H1 (cell line): ENCODE data around the gene SRPRA. TPM values are rescaled to one million over a fixed set of nuclear protein-coding genes. Genes with fewer than 3 reads are reported as not detected.

Experiments
- CTCF ChIA-PET: fragments of 300-600 bp; sonication (Branson Sonifier 250); formaldehyde crosslinking; loops from one replicate; lab custom pipeline; 2021; ENCODE audit not compliant: partially characterized antibody; lab: Charles Lee
- POLR2A ChIA-PET: fragments of 300-600 bp; sonication (Branson Sonifier 250); formaldehyde crosslinking; loops from one replicate; lab custom pipeline; 2021; ENCODE audit warnings: inconsistent platforms; ENCODE audit not compliant: partially characterized antibody; lab: Charles Lee
- DNase-seq, 2 experiments: peaks; one replicate each; pipeline versions ENCODE4 v3.0.0 to v3.0.0-alpha.2; 2010 to 2022; ENCODE audit warnings: low spot score in 2 of 2, low read depth in 1 of 2, mixed read lengths in 1 of 2
- FAIRE-seq: peaks from 2 replicates; lab custom pipeline; 2011; peaks lifted over from hg19 to GRCh38; lab: Jason Lieb, UNC
- H2AFZ ChIP-seq: 2 replicates; pipeline ENCODE4 v1.8.1; 2012; ENCODE audit warnings: low read length, inconsistent platforms
- H2AK5ac ChIP-seq: 2 replicates; pipeline ENCODE4 v1.6.1; 2013; ENCODE audit warnings: low read depth, low read length
- H2BK120ac ChIP-seq: replicated peaks from 2 replicates; pipeline ENCODE3; 2013; ENCODE audit warnings: low read depth, low read length, inconsistent platforms
- H2BK12ac ChIP-seq: 2 replicates; pipeline ENCODE4 v1.6.1; 2013; ENCODE audit warnings: low read depth, low read length
- H2BK15ac ChIP-seq: 2 replicates; pipeline ENCODE4 v1.6.1; 2013; ENCODE audit warnings: low read length
- H2BK20ac ChIP-seq: 2 replicates; pipeline ENCODE4 v1.6.1; 2013; ENCODE audit warnings: low read length
- H2BK5ac ChIP-seq: 2 replicates; pipeline ENCODE4 v1.6.1; 2013; ENCODE audit warnings: low read depth, low read length
- H3K14ac ChIP-seq: 2 replicates; pipeline ENCODE4 v1.6.1; 2013; ENCODE audit warnings: inconsistent platforms; ENCODE audit not compliant: insufficient read length
- H3K18ac ChIP-seq: 2 replicates; pipeline ENCODE4 v1.6.1; 2013; ENCODE audit warnings: low read length; ENCODE audit errors: extremely low read depth
- H3K23ac ChIP-seq: 2 replicates; pipeline ENCODE4 v1.6.1; 2013; ENCODE audit warnings: inconsistent platforms; ENCODE audit not compliant: insufficient read length
- H3K23me2 ChIP-seq: 2 replicates; pipeline ENCODE4 v1.6.1; 2013; ENCODE audit warnings: low read depth, low read length
- H3K27ac ChIP-seq: 2 replicates; pipeline ENCODE4 v1.6.1; 2011; ENCODE audit warnings: low read depth, low read length, inconsistent platforms
- H3K27me3 ChIP-seq, 4 experiments: replicated peaks in 1 of 4; 1 replicate in 1 of 4; 2 replicates in 3 of 4; pipeline versions ENCODE4 v1.6.1 to v1.8.1; 2011 to 2013; ENCODE audit warnings: low read length in 3 of 4, mild to moderate bottlenecking in 3 of 4, inconsistent platforms in 2 of 4, mixed read lengths in 2 of 4, moderate library complexity in 1 of 4; ENCODE audit not compliant: control insufficient read depth in 3 of 4, insufficient read depth in 3 of 4; ENCODE audit errors: extremely low read depth in 1 of 4
- H3K36me3 ChIP-seq, 4 experiments: 2 replicates each; pipeline versions ENCODE4 v1.6.1 to v1.8.1; 2011 to 2013; ENCODE audit warnings: mild to moderate bottlenecking in 4 of 4, low read length in 3 of 4, moderate library complexity in 2 of 4, control low read depth in 1 of 4, inconsistent platforms in 1 of 4; ENCODE audit not compliant: insufficient read depth in 4 of 4, control insufficient read depth in 2 of 4
- H3K4ac ChIP-seq: replicated peaks from 2 replicates; pipeline ENCODE3; 2013; ENCODE audit warnings: low read length, low read depth, mixed read lengths, inconsistent platforms; ENCODE audit not compliant: insufficient read length
- H3K4me1 ChIP-seq, 4 experiments: replicated peaks in 1 of 4; 1 replicate in 1 of 4; 2 replicates in 3 of 4; pipeline versions ENCODE4 v1.6.1 to v1.8.1; 2011 to 2013; ENCODE audit warnings: low read length in 3 of 4, inconsistent platforms in 2 of 4, mixed read lengths in 1 of 4; ENCODE audit not compliant: insufficient read depth in 4 of 4, control insufficient read depth in 3 of 4
- H3K4me2 ChIP-seq, 2 experiments: 2 replicates each; pipeline versions ENCODE4 v1.6.1 to v1.8.1; 2011 to 2013; ENCODE audit warnings: low read depth in 2 of 2, low read length in 2 of 2, control low read depth in 1 of 2, inconsistent platforms in 1 of 2, mild to moderate bottlenecking in 1 of 2; ENCODE audit not compliant: insufficient read depth in 1 of 2
- H3K4me3 ChIP-seq, 4 experiments: fragments of 200-600, 300-600 bp in 1 of 4; sonication (generic), shearing (Covaris generic), sonication (Bioruptor Twin) in 1 of 4; 2 replicates each; pipeline versions ENCODE4 v1.5.1 to v1.8.1; 2011 to 2016; ENCODE audit warnings: low read length in 4 of 4, low read depth in 3 of 4, control low read depth in 2 of 4, inconsistent platforms in 2 of 4, mild to moderate bottlenecking in 2 of 4, mixed read lengths in 1 of 4, moderate library complexity in 1 of 4; ENCODE audit not compliant: insufficient read depth in 2 of 4; ENCODE audit errors: extremely low read depth in 1 of 4
- H3K56ac ChIP-seq: replicated peaks from 2 replicates; pipeline ENCODE3; 2013; ENCODE audit warnings: low read depth, mild to moderate bottlenecking, mixed read lengths, low read length, inconsistent platforms; ENCODE audit not compliant: insufficient read length
- H3K79me1 ChIP-seq: 2 replicates; pipeline ENCODE4 v1.6.1; 2013; ENCODE audit warnings: low read depth, low read length, control low read depth
- H3K79me2 ChIP-seq, 2 experiments: 2 replicates each; pipeline versions ENCODE4 v1.6.1 to v1.8.1; 2012 to 2013; ENCODE audit warnings: low read length in 2 of 2, mild to moderate bottlenecking in 2 of 2, inconsistent platforms in 1 of 2; ENCODE audit not compliant: insufficient read depth in 2 of 2, control insufficient read depth in 1 of 2
- H3K9ac ChIP-seq, 4 experiments: replicated peaks in 1 of 4; 1 replicate in 1 of 4; 2 replicates in 3 of 4; pipeline versions ENCODE4 v1.6.1 to v1.8.1; 2011 to 2013; ENCODE audit warnings: low read depth in 3 of 4, low read length in 3 of 4, control low read depth in 2 of 4, mild to moderate bottlenecking in 2 of 4, moderate library complexity in 2 of 4, inconsistent platforms in 1 of 4; ENCODE audit errors: extremely low read depth in 1 of 4
- H3K9me3 ChIP-seq, 2 experiments: 2 replicates each; pipeline versions ENCODE4 v1.6.1 to v1.8.1; 2012 to 2013; ENCODE audit warnings: mild to moderate bottlenecking in 2 of 2, moderate library complexity in 2 of 2, control low read depth in 1 of 2, inconsistent platforms in 1 of 2, low read depth in 1 of 2, low read length in 1 of 2, mixed read lengths in 1 of 2; ENCODE audit not compliant: insufficient read depth in 2 of 2
- H4K20me1 ChIP-seq, 2 experiments: replicated peaks in 1 of 2; 2 replicates each; pipeline versions ENCODE3 to v1.8.1; 2011 to 2013; ENCODE audit warnings: inconsistent platforms in 2 of 2, low read length in 2 of 2, mild to moderate bottlenecking in 1 of 2; ENCODE audit not compliant: insufficient read depth in 2 of 2, control insufficient read depth in 1 of 2
- H4K5ac ChIP-seq: 2 replicates; pipeline ENCODE4 v1.6.1; 2013; ENCODE audit warnings: low read length, low read depth, mixed read lengths, inconsistent platforms; ENCODE audit not compliant: insufficient read length
- H4K8ac ChIP-seq: 2 replicates; pipeline ENCODE4 v1.8.0; 2013; ENCODE audit warnings: mild to moderate bottlenecking, moderate library complexity, low read length, inconsistent platforms; ENCODE audit not compliant: insufficient read depth; ENCODE audit errors: extremely low read depth
- H4K91ac ChIP-seq: replicated peaks from 2 replicates; pipeline ENCODE3; 2013; ENCODE audit warnings: low read length, mixed read lengths, inconsistent platforms; ENCODE audit not compliant: insufficient read length
- GABPA ChIP-seq: IDR thresholded peaks from 2 replicates; pipeline ENCODE4 v1.6.1; 2011; ENCODE audit warnings: mild to moderate bottlenecking, low read length, moderate library complexity, borderline replicate concordance; ENCODE audit not compliant: insufficient read depth
- HDAC2 ChIP-seq, 2 experiments: fragments of 300-600 bp in 1 of 2; sonication (generic) in 1 of 2; IDR thresholded peaks; 2 replicates each; pipeline ENCODE4 v1.6.1; 2011 to 2012; ENCODE audit warnings: low read depth in 2 of 2, low read length in 2 of 2, mild to moderate bottlenecking in 2 of 2, moderate library complexity in 2 of 2, borderline replicate concordance in 1 of 2, inconsistent platforms in 1 of 2
- NANOG ChIP-seq: IDR thresholded peaks from 2 replicates; pipeline ENCODE4 v1.6.1; 2011; ENCODE audit warnings: low read length, low read depth, mild to moderate bottlenecking, inconsistent platforms; ENCODE audit not compliant: insufficient read depth, poor library complexity, severe bottlenecking
- POLR2A ChIP-seq, 2 experiments: IDR thresholded peaks; 1 replicate in 1 of 2; 2 replicates in 1 of 2; pipeline ENCODE4 v1.6.1; 2011; ENCODE audit warnings: low read depth in 2 of 2, low read length in 2 of 2, mild to moderate bottlenecking in 2 of 2; ENCODE audit errors: control extremely low read depth in 1 of 2
- TBP ChIP-seq: IDR thresholded peaks from 2 replicates; pipeline ENCODE4 v1.6.1; 2011; ENCODE audit warnings: low read depth, low read length, improper control_type of control experiment
- TCF12 ChIP-seq: IDR thresholded peaks from 2 replicates; pipeline ENCODE4 v1.6.1; 2011; ENCODE audit warnings: low read depth, mild to moderate bottlenecking, low read length
- YY1 ChIP-seq: IDR thresholded peaks from 2 replicates; pipeline ENCODE4 v1.6.1; 2011; ENCODE audit warnings: low read depth, mild to moderate bottlenecking, low read length
- WGBS, 2 experiments: shearing (Covaris generic) in 1 of 2; methylation state at CpG; one replicate each; pipeline versions ENCODE4 v1.1.6 to v1.1.7; 2013 to 2015; ENCODE audit warnings: low lambda C conversion rate in 2 of 2, mixed read lengths in 2 of 2, inconsistent platforms in 1 of 2, low coverage in 1 of 2, missing lambda C conversion rate in 1 of 2; ENCODE audit not compliant: insufficient replicate concordance in 2 of 2, insufficient coverage in 1 of 2, insufficient read length in 1 of 2; ENCODE audit errors: extremely low coverage in 1 of 2, missing lambda C conversion rate in 1 of 2; 5-methylcytosine and 5-hydroxymethylcytosine counted together
- polyA plus RNA-seq, 7 experiments: library from polyadenylated mRNA; depleted of rRNA in 3 of 7; stranded (reverse) in 5 of 7; unstranded in 2 of 7; fragments of >200 nt in 5 of 7; fragments of 200-250 nt in 2 of 7; gene quantifications; 1 replicate in 5 of 7; 2 replicates in 1 of 7; 4 replicates in 1 of 7; pipeline versions ENCODE4 v1.2.1 to v1.2.3, GENCODE V29; 2011 to 2013; ENCODE audit warnings: missing spikeins in 2 of 7, mixed read lengths in 2 of 7
- total RNA-seq: library from RNA; stranded (reverse); fragmentation: NEBNext Ultra II Directional; extraction: Animal tissue kit (Norgen Biotek cat#: 25700); gene quantifications from 2 replicates; pipeline ENCODE4 v1.2.1, GENCODE V29; 2021
- TF ChIP-seq, protein P1 (sequence below): IDR thresholded peaks from 2 replicates; pipeline ENCODE4 v1.6.1; 2012; ENCODE audit warnings: inconsistent platforms

Gene SRPRA
- total and polyA plus RNA-seq, 2 of the 8 experiments (the other 6 are each of a cell fraction or from before 2014, with no cell fraction given): 57.6 to 62.0 TPM

DNA sequence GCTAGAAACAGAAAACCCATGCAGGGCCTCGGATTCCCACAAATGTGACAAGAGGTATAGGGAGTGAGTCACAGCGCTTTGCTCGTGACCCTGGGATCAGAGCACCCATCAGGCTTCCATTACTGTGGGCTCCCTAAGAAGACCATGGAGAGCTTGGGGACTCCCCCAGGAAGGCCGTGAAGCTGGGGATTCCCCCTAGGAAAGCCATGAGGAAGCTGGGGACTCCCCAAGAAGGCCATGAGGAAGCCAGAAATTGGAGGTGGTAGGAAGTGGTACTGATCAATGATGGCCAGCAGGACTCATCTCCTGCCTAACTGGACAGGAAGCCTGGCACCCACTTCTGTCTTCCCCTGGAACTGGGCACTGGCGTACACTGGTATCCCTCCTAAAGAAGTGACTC, 25.0 kb upstream of the SRPRA start:
- Histone ChIP-seq H3K79me1 (no peaks in the 10 kb centered on the region), H2BK15ac (no peak overlapping the region), H2AFZ (no peak overlapping the region), H3K4me2 (no peak overlapping the region), H3K23ac (no peak overlapping the region), H2BK12ac (no peak overlapping the region), H3K27me3 (no peaks in the 10 kb centered on the region), H4K91ac (no peak overlapping the region), H3K79me2 (no peaks in the 10 kb centered on the region), H2BK5ac (no peak overlapping the region), H2AK5ac (no peak overlapping the region), H3K36me3 (peaks cover 2 to 8% (median 7%) of the 10 kb centered on the region in 4 experiments; a peak in 6 of 8 replicates), H3K4me3 (no peak overlapping the region), H3K23me2 (no peaks in the 10 kb centered on the region), H2BK20ac (no peak overlapping the region), H4K8ac (no peak overlapping the region), H3K9me3 (no peaks in the 10 kb centered on the region), H4K5ac (no peak overlapping the region), H3K56ac (no peak overlapping the region), H3K4me1 (no peaks in the 10 kb centered on the region), H2BK120ac (no peak overlapping the region), H3K9ac (no peak overlapping the region), H3K27ac (no peak overlapping the region), H3K14ac (no peak overlapping the region), H4K20me1 (peaks cover 0 to 9% of the 10 kb centered on the region in 2 experiments), H3K4ac (no peak overlapping the region), H3K18ac (no peak overlapping the region)
- 97% methylated on average over 5 of the region's 5 CpGs; no CpG with 5 or more reads in 1 of the 2 experiments for WGBS, 2 experiments
- TF ChIP-seq NANOG: no peak
- TF ChIP-seq GABPA: no peak
- TF ChIP-seq HDAC2 (IDR thresholded peaks at IDR 0.05; ENCODE audit: borderline replicate concordance in 1 of 2, low read depth in 2 of 2, low read length in 2 of 2): no peak
- TF ChIP-seq TCF12: no peak
- TF ChIP-seq YY1: no peak
- TF ChIP-seq, protein P1, sequence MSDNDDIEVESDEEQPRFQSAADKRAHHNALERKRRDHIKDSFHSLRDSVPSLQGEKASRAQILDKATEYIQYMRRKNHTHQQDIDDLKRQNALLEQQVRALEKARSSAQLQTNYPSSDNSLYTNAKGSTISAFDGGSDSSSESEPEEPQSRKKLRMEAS: no peak
- no peak for TF ChIP-seq TBP
- TF ChIP-seq POLR2A (IDR thresholded peaks at IDR 0.05; ENCODE audit: control extremely low read depth in 1 of 2, low read depth in 2 of 2, low read length in 2 of 2): no peak
- no peak for DNase-seq
- no peak for FAIRE-seq
- ChIA-PET POLR2A (interaction anchor here (1.0 to 2.7 kb wide), 5 partner anchors 10 to 25 kb away, joined by 3 to 24 read pairs (median 5); partner anchors contain the start of genes DCPS, FOXRED1 and SRPRA), CTCF (interaction anchor here (0.9 to 1.8 kb wide), 3 partner anchors 11 to 113 kb away, joined by 3 to 9 read pairs (median 3); partner anchors contain the start of genes DCPS and TIRAP)
